HG03354 (cell line): ENCODE results near the gene EPX.
"Not testable (repeated sequence)": the region's sequence is repeated elsewhere in the genome, so short reads cannot be mapped to it uniquely, and the experiment has no call there.

Source experiments
- ATAC-seq: cut with Tn5 transposase; IDR thresholded peaks from one replicate; pipeline ENCODE4 v1.9.1; 2021; ENCODE audit warnings: mild to moderate bottlenecking; ENCODE audit not compliant: unreplicated experiment, poor library complexity, severe bottlenecking

EPX gene

GRCh38 chr17:58192612-58193011 is at the start of gene EPX:
TSS of gene EPX (plus strand) at chr17:58192726. CDS start at chr17:58192847, 121 bp downstream.
- no peak for ATAC-seq

GRCh38 chr17:58143335-58143734 is 49.2 kb upstream of the EPX start:
- ATAC-seq = not testable (repeated sequence)

- ATAC-seq = no peak
These were observed 47.7 kb upstream of the EPX start for GRCh38 chr17:58144801-58145200.

GRCh38 chr17:58147930-58148434 is 44.5 kb upstream of the EPX start, which contains the start of gene OR4D1:
TSS of gene OR4D1 (plus strand) at chr17:58148384. CDS start at chr17:58155154, 6,770 bp downstream.
- no peak for ATAC-seq

GRCh38 chr17:58148609-58149008 is 43.9 kb upstream of the EPX start:
- ATAC-seq = no peak

GRCh38 chr17:58150394-58150793 is 42.1 kb upstream of the EPX start:
- ATAC-seq = no peak

GRCh38 chr17:58153046-58153445 is 39.5 kb upstream of the EPX start:
- no peak for ATAC-seq

GRCh38 chr17:58153671-58154070 is 38.9 kb upstream of the EPX start:
- ATAC-seq = no peak

- no peak for ATAC-seq
These were observed 35.4 kb upstream of the EPX start for GRCh38 chr17:58156839-58157803.

- no peak for ATAC-seq
These were observed 34.3 kb upstream of the EPX start for GRCh38 chr17:58158181-58158580.

GRCh38 chr17:58161566-58161965 is 31.0 kb upstream of the EPX start:
- ATAC-seq = no peak

- no peak for ATAC-seq
These were observed 26.5 kb upstream of the EPX start for GRCh38 chr17:58165981-58166380.

GRCh38 chr17:58166682-58167081 is 25.8 kb upstream of the EPX start, which contains the start of gene OR4D2:
TSS of gene OR4D2 (plus strand) at chr17:58166982. CDS start at chr17:58169656, 2,674 bp downstream.
- no peak for ATAC-seq

- no peak for ATAC-seq
These were observed 21.9 kb upstream of the EPX start for GRCh38 chr17:58170622-58171021.

GRCh38 chr17:58172369-58173071 is 20.0 kb upstream of the EPX start:
- ATAC-seq = no peak

- ATAC-seq = no peak
These were observed 17.7 kb upstream of the EPX start for GRCh38 chr17:58174871-58175270.

GRCh38 chr17:58176200-58176599 is 16.3 kb upstream of the EPX start:
- no peak for ATAC-seq

GRCh38 chr17:58181796-58182195 is 10.7 kb upstream of the EPX start:
- no peak for ATAC-seq

- ATAC-seq = no peak
These were observed 9.0 kb upstream of the EPX start for GRCh38 chr17:58183514-58183913.

- ATAC-seq = no peak
These were observed 8.1 kb upstream of the EPX start for GRCh38 chr17:58184308-58184985.
